Testis (tissue), 2 donors: Measurements from ENCODE around the gene MAGOHB.

Source experiments
- CTCF ChIP-seq, 3 experiments: fragments of 450-650 bp in 2 of 3; fragments of 200-600 bp in 1 of 3; sonication (generic) in 1 of 3; IDR thresholded peaks; one replicate each; pipeline ENCODE4 v1.5.1; 2016 to 2019; ENCODE audit warnings: antibody characterized with exemption in 3 of 3, mild to moderate bottlenecking in 2 of 3, moderate library complexity in 1 of 3
- POLR2A ChIP-seq: fragments of 450-650 bp; IDR thresholded peaks from one replicate; pipeline ENCODE4 v1.6.1; 2017; ENCODE audit warnings: antibody characterized with exemption, mild to moderate bottlenecking, moderate library complexity

GRCh38 chr12:10558301-10558700, 55.1 kb downstream of the MAGOHB start:
- TF ChIP-seq CTCF (IDR thresholded peaks at IDR 0.05) (no peak), POLR2A (no peak)
